Activated gamma-delta T cell (primary cell): ENCODE measurements around the gene GRAMD4.

Experiments used
- DNase-seq: peaks from one replicate; lab custom pipeline; 2025; lab: John Stamatoyannopoulos, UW

Gene GRAMD4

GRCh38 chr22:46582281-46582933, 37.8 kb upstream of the GRAMD4 start:
- no peak for DNase-seq

DNA sequence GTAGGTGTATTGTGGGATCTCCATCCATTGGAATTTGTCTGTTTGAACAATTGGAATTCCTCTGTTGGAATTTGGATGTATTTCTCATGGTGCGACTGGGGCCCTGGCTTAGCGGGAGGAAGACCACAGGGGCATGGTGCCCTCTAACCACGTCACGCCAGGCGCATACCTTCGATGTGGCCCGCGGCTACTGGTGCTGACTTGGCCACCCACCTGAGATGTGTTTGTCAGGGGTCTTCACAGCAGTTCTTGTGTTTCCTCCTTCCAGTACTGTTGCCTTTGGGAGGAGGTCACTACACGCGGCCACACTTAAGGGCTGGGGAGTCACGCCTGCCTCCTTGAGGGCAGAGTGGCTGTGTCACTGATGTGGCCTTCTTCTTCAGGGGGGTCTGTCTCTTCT, 36.6 kb upstream of the GRAMD4 start:
- DNase-seq, result no peak

- DNase-seq, result no peak
Observed at GRCh38 chr22:46584081-46584921, 35.9 kb upstream of the GRAMD4 start.

DNA sequence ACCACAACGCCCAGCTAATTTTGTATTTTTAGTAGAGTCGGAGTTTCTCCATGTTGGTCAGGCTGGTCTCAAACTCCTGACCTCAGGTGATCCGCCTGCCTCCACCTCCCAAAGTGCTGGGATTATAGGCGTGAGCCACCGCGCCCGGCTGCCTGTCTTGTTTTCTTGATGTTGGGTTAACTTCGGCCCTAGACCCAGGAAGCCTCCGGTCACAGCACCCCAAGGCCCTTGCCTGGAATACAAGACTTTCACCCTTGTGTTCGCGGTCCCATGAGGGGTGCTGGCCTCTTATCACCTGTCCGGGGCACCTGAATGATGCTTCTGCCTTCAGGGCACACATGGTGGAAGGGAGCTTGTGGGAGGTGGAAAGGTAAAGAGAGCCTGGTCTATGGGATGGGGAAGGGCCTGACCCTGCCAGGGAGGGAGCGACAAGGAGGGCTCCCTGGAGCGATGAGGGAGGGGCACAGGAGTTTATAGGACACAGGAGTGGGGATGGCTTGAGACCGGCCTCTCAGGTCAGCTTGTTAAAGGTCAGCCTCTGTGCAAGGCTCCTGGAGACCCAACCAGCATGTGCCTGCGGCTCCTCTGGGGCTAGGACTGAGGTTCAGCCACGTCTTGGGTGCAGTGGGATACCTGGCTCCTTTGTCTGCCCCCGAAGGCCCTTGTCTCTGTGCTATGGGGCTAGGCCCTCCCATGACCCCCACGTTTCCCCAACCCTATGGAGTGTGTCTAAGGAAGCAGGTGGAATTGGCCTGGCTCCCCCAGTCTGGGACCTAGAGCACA, 34.7 kb upstream of the GRAMD4 start:
- DNase-seq, result no peak

GRCh38 chr22:46586123-46586519, 34.1 kb upstream of the GRAMD4 start:
- DNase-seq, result no peak

DNA sequence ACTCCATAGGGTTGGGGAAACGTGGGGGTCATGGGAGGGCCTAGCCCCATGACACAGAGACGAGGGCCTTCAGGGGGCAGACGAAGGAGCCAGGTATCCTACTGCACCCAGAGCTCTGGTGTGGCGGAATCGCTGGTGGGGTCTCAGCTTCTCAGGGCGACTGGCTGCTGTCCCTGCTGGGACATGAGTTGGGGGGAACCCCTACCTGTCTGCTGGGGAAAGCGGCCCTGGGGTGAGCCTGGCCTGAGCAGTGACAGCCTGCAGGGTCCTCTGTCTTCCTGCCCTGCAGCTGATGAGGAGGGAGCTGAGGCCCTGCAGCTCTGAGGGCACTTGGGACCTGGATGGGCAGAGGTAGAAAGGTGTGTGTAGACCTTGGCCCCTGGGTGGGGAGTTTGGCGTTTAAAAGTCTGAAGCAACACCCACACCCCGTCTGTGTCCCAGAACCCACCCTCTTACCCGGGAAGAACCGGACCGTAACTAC, 33.6 kb upstream of the GRAMD4 start:
- no peak for DNase-seq

- no peak for DNase-seq
Observed at GRCh38 chr22:46587061-46587460, 33.1 kb upstream of the GRAMD4 start.

DNA sequence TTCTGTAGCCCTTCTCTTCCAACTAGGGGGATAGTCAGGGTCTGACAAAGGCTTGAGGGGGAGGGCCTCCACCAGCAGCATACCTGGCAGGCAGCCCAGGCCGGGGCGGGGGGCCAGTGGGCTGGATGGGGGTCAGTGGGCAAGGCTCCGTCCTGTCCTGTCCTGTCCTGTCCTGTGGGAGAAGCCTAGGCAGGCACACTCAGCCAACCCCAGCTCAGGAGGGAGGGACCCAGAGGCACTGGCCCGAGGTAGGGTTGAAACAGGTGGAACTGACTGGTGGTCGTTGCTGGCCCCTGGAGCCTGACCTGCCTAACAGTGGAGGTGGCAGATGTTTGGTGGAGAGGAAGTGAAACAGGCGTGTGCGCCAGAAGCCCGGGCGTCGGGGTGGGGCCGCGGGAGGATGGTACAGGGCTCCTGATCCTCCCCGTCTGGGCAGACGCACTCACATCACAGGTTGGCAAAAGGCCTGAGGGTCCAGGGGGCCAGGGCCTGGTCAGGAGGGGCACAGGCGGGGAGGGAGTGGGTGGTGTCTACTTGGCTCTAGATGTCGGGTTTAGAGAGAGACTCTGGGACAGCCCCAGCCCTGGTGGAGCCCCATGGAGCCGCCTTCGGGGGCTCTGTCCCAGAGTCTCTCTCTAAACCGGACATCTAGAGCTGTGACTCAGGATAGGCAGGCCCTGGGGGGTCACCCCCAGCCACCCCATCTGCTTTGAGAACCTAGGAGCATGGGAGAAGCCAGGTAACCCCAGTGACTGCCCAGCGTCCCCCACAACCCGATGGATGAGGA, 32.5 kb upstream of the GRAMD4 start:
- DNase-seq, result no peak

DNA sequence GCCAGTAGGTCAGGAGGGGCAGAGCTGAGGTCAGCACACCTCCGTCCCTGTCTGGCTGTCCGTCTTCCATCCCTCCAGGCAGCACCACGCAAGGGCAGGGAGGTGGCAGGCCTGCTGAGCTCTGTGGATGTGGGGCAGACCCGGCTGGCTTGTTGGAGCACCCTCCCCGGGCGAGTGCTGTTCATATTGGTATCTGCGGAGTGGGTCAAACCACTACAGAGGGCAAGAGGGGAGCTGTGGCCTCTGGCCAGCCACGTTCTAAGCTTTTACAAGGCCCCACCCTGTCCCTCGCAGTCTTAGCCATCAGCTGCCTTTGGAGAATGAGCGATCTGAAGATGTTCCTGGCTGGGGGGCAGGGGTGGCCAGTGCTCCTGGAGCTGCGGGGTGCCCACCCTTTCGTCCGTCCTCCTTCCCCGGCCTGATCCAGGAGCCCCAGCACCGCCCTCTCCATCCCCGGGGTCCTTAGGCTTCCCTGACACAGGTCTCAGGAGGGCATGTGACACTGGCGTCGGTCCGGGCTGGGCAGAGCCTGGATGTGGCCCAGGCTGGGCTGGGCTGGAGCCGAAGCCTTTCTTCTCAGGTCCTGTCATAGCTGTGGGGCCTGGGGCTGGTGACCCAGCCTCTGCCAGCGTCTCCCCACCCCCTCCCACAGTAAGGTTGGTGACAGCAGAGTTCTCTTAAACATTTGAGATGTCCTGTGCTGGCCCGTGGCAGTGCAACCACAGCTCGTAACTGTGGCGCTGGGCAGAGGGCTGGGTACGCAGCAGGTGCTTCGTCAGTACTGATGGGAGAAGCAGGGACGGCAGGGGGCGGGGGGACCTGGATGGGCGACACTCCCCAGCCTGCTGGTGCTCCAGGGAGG, 31.7 kb upstream of the GRAMD4 start:
- DNase-seq, result no peak

GRCh38 chr22:46589141-46589748, 30.9 kb upstream of the GRAMD4 start:
- no peak for DNase-seq

DNA sequence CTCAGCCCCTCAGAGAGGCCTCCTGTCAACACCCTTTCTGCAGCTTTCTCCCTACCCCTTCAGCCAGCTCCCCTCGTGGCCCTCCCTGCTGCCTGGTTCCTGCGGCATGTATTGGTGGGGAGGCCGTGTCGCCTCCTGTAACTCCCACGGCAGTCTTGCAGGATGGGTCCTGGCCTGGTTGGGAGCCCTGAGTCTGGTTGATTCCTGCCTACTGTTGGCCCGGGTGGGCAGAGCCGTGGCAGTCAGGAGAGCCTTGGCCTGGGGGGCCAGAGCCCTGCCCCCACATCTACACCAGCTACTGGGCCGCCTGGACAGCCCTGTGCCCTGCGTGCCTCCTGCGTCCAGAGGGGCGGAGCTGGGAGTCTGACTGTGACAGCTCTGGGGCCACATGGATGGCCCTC, 30.3 kb upstream of the GRAMD4 start:
- no peak for DNase-seq

DNA sequence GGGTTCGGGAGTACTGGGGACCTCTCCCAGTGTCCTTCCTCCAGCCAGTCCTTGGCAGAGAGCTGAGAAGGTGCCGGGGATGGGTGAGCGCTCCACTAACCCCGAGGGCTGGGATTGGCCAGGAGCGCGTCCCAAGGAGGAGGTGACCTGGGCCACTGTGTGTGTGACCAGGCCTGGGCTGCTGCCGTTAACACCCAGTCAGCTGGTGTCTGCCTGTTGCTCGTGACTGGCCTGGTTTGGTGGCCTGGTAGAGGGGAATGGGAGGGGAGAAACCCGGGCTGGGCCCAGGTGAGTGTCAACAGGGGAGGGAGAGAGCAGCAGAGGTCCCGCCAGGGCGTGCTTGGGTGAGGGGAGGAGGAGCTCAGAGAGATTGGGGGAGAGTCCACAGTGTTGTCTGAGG, 29.9 kb upstream of the GRAMD4 start:
- DNase-seq, result no peak

GRCh38 chr22:46591930-46592329, 28.3 kb upstream of the GRAMD4 start:
- DNase-seq, result no peak

DNA sequence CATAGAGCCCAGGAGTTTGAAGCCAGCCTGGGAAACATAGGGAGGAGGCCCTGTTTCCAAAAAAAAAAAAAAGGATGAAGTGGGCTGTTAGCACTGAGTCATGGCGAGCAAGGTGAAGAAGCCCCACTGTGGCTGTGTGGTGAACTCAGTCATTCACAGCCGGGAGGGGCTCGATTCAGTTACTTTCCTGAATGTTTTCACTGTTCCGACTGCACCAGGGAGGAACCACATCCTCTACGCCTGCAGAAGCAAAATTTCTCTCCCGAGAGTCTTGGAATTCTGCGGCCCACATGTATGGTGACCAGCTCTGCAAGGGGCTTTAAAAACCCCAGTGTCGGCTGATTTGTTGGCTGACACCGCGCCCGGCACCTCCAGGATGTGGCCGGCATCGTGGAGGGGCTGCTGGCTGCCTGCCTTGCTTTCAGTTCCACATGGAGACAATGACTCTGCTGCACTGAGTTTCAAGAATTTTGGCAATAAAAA, 27.8 kb upstream of the GRAMD4 start:
- peak; percentile 29 for DNase-seq

DNA sequence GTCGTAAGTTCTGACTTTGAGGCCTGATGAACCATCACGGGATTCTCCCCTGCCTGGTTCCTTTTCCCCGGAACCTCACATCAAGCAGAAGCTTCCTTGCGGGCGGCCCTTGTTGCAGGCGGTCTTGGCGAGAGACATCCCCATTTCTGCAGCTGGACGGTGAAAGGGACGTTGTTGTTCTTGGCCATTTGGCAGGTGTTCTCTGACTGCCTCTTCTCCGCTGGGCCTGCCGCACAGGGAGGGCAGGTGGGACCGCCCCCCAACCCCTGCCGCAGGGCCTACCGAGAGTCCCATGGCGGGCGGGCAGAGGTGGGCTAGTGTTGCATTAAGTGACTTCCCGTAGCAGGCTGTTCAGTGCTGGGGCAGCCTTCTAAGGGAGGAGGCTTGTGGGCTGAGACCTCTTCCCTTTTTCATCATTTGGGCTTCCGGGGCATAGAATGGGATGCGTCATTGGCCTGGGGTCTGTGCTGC, 26.9 kb upstream of the GRAMD4 start:
- DNase-seq, result no peak

- DNase-seq, result no peak
Observed at GRCh38 chr22:46593996-46594946, 25.9 kb upstream of the GRAMD4 start.

DNA sequence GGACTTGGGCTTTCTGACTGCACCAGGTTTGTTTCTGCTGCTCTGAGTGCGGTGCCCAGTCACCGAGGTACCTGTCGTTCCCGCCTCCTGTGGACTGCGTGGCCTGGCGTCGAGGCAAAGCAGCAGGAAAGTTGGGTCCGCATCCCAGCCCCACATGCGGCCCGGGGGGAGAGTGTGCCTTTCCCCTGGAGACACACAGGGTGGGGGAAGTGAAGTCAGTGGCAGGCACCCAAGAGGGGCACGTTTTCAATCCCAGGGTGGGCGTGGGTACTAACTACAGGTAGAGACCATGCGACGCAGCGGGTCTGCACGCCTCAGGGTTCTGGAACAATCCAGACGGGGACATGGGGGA, 25.3 kb upstream of the GRAMD4 start:
- DNase-seq, result no peak

- no peak for DNase-seq
Observed at GRCh38 chr22:46595545-46595944, 24.6 kb upstream of the GRAMD4 start.

DNA sequence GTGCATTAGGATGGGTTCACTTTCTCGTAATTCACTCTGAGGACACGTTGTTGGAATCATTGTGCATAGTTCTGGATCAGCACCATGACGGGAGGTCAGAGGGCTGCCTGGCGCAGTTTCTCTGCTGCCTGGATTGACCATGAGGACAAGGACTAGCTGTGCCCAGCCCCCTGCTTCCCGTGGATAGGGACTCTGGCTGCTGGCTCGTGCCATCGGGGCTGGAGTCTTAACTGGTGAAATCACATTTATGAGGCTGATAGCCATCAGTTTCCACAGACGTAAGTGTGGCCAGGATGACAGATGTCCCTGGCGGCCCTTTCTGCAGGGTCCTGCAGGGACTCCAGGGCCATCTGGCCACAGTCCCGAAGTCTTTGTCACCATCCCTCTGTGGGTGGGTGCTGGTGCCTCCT, 24.1 kb upstream of the GRAMD4 start:
- no peak for DNase-seq
